OCI-LY1 (cell line): ENCODE measurements around the gene UBQLN4.

ENCODE experiments used
- CTCF ChIP-seq: fragments of 200-600 bp; sonication (generic), shearing (Covaris generic); IDR thresholded peaks from 2 replicates; pipeline ENCODE4 v1.5.1; 2017; ENCODE audit warnings: mild to moderate bottlenecking, antibody characterized with exemption, low read length, moderate library complexity, mixed read lengths
- EZH2 ChIP-seq: fragments of 200-600 bp; sonication (generic), shearing (Covaris generic); IDR thresholded peaks from 2 replicates; pipeline ENCODE4 v1.8.0; 2017; ENCODE audit warnings: borderline replicate concordance, mixed run types, mild to moderate bottlenecking, antibody characterized with exemption, low read length, moderate library complexity, mixed read lengths

GRCh38 chr1:156097499-156098178 is 44.0 kb upstream of the UBQLN4 start:
- TF ChIP-seq CTCF (no peak), EZH2 (no peak)
